B cell (primary cell): ENCODE measurements around the gene HIC2.
"Not testable (repeated sequence)": the region's sequence is repeated elsewhere in the genome, so short reads cannot be mapped to it uniquely, and the experiment has no call there.

ENCODE experiments used
- EZH2 ChIP-seq: IDR thresholded peaks from 2 replicates; pipeline ENCODE4 v1.6.1; 2012; ENCODE audit warnings: borderline replicate concordance, low read depth, mild to moderate bottlenecking, moderate library complexity, low read length; ENCODE audit not compliant: insufficient read depth, poor library complexity, severe bottlenecking
- TF ChIP-seq, protein P1 (sequence below): fragments of 200-600 bp; IDR thresholded peaks from one replicate; pipeline ENCODE4 v1.8.0; 2022; ENCODE audit warnings: antibody characterized with exemption, mild to moderate bottlenecking

DNA sequence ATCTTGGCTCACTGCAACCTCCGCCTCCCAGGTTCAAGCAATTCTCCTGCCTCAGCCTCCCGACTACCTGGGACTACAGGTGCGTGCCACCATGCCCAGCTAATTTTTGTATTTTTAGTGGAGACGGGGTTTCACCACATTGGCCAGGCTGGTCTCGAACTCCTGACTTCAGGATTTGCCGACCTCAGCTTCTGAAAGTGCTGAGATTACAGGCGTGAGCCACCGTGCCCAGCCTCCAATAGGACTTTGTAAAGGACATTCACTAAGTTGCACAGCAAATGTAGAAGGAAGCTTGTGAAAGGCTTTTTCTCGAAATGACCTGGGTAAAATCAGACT lies 37.8 kb downstream of the HIC2 start:
- TF ChIP-seq, protein P1, sequence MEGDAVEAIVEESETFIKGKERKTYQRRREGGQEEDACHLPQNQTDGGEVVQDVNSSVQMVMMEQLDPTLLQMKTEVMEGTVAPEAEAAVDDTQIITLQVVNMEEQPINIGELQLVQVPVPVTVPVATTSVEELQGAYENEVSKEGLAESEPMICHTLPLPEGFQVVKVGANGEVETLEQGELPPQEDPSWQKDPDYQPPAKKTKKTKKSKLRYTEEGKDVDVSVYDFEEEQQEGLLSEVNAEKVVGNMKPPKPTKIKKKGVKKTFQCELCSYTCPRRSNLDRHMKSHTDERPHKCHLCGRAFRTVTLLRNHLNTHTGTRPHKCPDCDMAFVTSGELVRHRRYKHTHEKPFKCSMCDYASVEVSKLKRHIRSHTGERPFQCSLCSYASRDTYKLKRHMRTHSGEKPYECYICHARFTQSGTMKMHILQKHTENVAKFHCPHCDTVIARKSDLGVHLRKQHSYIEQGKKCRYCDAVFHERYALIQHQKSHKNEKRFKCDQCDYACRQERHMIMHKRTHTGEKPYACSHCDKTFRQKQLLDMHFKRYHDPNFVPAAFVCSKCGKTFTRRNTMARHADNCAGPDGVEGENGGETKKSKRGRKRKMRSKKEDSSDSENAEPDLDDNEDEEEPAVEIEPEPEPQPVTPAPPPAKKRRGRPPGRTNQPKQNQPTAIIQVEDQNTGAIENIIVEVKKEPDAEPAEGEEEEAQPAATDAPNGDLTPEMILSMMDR: not testable (repeated sequence)
- not testable (repeated sequence) for TF ChIP-seq EZH2
